ENCODE measurements around the gene REV3L.

- TF ChIP-seq CTCF (conservative IDR thresholded peaks at IDR 0.05; ENCODE audit: low read depth, low read length) = no peak
- TF ChIP-seq EZH2 (IDR thresholded peaks at IDR 0.05; ENCODE audit: low read length, unreplicated experiment) = no peak
Measured at GRCh38 chr6:111524252-111524651, 41.2 kb upstream of the REV3L start.

Data from PC-3 (cell line).